ENCODE results near the gene LRPPRC. TPM values are rescaled to one million over a fixed set of nuclear protein-coding genes. Genes with fewer than 3 reads are reported as not detected.

Gene LRPPRC
- total and polyA plus RNA-seq, 2 experiments from 2014 or later: 39.5 to 71.9 TPM

DNA sequence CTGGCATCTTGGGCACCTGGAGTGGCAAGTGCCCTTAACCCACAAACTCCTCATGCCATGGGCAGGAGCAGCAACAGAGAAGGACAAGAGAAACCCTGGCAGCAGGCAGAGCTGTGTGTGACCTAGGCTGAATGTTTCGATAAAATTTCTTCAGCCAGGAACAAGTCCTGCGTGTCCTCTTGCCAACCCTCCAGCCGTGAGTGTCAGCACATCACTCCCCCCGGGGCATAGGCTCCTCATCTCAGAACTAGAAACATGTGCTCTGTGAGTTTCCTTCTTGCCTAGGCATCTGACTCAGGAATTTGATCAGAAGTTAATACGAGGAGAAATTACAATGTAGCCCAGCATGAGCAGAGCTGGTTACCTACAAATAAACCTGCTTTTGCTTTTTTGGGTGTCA lies 154.8 kb downstream of the LRPPRC start:
- H3K9me3 ChIP-seq (ENCODE audit: low read depth): no peaks in the 10 kb centered on the region
- no peak overlapping the region for H3K4me3 ChIP-seq
- no peaks in the 10 kb centered on the region for H3K27me3 ChIP-seq
- TF ChIP-seq, protein P1, sequence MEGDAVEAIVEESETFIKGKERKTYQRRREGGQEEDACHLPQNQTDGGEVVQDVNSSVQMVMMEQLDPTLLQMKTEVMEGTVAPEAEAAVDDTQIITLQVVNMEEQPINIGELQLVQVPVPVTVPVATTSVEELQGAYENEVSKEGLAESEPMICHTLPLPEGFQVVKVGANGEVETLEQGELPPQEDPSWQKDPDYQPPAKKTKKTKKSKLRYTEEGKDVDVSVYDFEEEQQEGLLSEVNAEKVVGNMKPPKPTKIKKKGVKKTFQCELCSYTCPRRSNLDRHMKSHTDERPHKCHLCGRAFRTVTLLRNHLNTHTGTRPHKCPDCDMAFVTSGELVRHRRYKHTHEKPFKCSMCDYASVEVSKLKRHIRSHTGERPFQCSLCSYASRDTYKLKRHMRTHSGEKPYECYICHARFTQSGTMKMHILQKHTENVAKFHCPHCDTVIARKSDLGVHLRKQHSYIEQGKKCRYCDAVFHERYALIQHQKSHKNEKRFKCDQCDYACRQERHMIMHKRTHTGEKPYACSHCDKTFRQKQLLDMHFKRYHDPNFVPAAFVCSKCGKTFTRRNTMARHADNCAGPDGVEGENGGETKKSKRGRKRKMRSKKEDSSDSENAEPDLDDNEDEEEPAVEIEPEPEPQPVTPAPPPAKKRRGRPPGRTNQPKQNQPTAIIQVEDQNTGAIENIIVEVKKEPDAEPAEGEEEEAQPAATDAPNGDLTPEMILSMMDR (IDR thresholded peaks at IDR 0.05; ENCODE audit: low read depth, low read length): no peak
- no peaks in the 10 kb centered on the region for H3K36me3 ChIP-seq
- no peak for DNase-seq (ENCODE audit: low read depth in 1 of 2, low spot score in 1 of 2)
- H3K27ac ChIP-seq: no peak overlapping the region
- H3K4me1 ChIP-seq (ENCODE audit: low read depth): no peaks in the 10 kb centered on the region

DNA sequence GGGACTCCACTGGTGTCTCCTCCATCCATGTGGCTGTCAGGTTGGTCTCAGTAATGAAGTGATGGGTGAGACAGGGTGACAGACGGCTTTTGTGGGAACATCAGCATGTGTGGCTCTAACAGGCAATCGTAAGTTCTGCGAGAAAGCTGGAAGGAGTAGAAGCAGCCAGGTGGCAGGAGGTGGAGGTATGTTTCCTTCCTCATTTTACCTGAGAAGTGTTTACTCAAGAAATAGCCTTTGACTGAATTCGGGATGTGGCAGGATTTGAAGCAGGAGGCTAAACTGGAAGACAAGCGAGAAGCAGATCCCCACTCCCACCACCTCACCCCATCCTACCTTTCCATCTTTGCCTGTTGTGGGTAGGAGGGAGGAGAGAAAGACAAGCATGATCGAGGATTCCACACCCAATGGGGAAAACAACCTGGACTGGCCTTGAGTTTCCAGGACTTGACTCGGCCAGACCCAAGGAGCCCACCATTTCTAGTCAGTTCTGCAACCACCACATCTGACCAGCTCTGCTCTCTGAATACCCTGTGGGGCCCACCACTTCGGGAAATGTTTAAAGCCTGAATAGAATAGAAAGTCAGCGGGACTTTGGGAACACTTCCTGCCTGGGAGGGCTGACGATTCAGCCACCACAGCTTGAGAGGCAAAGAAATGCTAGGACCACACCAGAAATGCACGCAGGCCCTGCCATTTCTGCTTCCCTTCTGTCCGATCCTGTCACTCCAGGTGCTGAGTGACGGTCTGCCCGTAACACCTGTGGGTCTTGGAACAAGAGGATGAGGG lies 155.8 kb downstream of the LRPPRC start:
- H3K4me1 ChIP-seq (ENCODE audit: low read depth): no peaks in the 10 kb centered on the region
- no peaks in the 10 kb centered on the region for H3K9me3 ChIP-seq (ENCODE audit: low read depth)
- H3K4me3 ChIP-seq: no peak overlapping the region
- no peak for DNase-seq (ENCODE audit: low read depth in 1 of 2, low spot score in 1 of 2)
- no peaks in the 10 kb centered on the region for H3K36me3 ChIP-seq
- no peaks in the 10 kb centered on the region for H3K27me3 ChIP-seq
- H3K27ac ChIP-seq: no peak overlapping the region
- TF ChIP-seq, protein P1 (IDR thresholded peaks at IDR 0.05; ENCODE audit: low read depth, low read length): no peak

DNA sequence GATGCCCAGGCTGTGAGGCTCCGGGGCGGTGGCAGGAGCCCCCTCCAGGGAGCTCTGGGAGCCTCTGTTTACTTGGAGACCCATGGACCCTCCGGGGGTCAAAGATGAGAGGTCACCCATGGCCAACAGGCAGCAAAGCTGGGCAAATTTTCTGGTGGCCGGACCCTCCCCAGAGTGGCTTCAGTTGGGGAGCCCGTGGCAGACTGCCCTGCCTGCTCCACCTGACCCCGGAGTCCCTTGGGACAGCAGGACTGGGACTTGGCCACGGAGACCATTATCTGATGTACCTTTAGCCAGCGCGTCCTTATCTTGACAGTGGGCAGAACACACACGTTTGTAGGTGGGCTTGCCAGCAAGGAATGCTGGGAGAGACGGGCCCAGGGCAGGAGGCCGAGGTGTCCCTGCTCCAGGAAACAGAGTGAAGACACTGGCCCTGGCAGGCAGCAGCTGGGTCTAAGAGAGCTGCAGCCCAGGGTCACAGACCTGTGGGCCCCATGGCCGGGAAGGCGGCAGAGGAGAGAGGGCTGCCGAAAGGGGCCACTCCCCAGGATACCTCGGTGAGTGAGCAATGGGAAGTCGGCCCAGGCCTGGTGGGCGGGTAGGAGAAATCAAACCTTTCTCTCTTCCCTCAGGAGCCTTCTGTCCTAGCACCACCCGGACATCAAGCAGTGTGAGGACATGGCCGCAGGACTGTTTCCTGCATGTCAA lies 157.1 kb downstream of the LRPPRC start, which contains the start of the genes ABCG5 and ABCG8:
ABCG5 (minus strand) TSS at position 280 of the 708 bp plus-strand sequence; CDS start at position 120, 160 bp downstream.
ABCG8 (plus strand) TSS at position 412 of the 708 bp plus-strand sequence; CDS start at position 495, 83 bp downstream.
- Histone ChIP-seq H3K9me3 (ENCODE audit: low read depth) (no peaks in the 10 kb centered on the region), H3K27ac (no peak within 1 kb of the TSS), H3K36me3 (no peaks in the 10 kb centered on the region), H3K4me3 (no peak within 1 kb of the TSS), H3K4me1 (ENCODE audit: low read depth) (no peaks in the 10 kb centered on the region), H3K27me3 (no peaks in the 10 kb centered on the region)
- TF ChIP-seq, protein P1 (IDR thresholded peaks at IDR 0.05; ENCODE audit: low read depth, low read length): no peak
- no peak for DNase-seq (ENCODE audit: low read depth in 1 of 2, low spot score in 1 of 2)

GRCh38 chr2:43837831-43838559 lies 157.8 kb downstream of the LRPPRC start:
- Histone ChIP-seq H3K27ac (no peak overlapping the region), H3K4me1 (ENCODE audit: low read depth) (no peaks in the 10 kb centered on the region), H3K36me3 (no peaks in the 10 kb centered on the region), H3K9me3 (ENCODE audit: low read depth) (no peaks in the 10 kb centered on the region), H3K27me3 (no peaks in the 10 kb centered on the region), H3K4me3 (no peak overlapping the region)
- no peak for DNase-seq (ENCODE audit: low read depth in 1 of 2, low spot score in 1 of 2)
- TF ChIP-seq, protein P1 (IDR thresholded peaks at IDR 0.05; ENCODE audit: low read depth, low read length): no peak

DNA sequence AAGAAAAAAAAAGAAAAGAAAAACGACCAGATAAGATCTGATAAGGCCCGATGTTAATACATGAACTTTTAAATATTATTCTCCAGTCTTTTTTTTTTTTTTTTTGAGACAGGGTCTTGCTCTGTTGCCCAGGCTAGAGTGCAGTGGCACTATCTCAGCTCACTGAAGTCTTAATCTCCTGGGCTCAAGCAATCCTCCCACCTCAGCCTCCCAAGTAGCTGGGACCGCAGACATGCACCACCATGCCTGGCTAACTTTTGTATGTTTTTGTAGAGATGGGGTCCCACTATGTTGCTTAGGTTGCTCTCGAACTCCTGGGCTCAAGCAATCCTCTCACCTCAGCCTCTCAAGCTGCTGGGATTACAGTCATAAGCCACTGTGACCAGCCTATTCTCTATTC lies 158.8 kb downstream of the LRPPRC start:
- Histone ChIP-seq H3K27ac (no peak overlapping the region), H3K4me3 (no peak overlapping the region), H3K27me3 (no peaks in the 10 kb centered on the region), H3K36me3 (no peaks in the 10 kb centered on the region), H3K4me1 (ENCODE audit: low read depth) (no peaks in the 10 kb centered on the region), H3K9me3 (ENCODE audit: low read depth) (no peaks in the 10 kb centered on the region)
- TF ChIP-seq, protein P1 (IDR thresholded peaks at IDR 0.05; ENCODE audit: low read depth, low read length): no peak
- DNase-seq (ENCODE audit: low read depth in 1 of 2, low spot score in 1 of 2): no peak

All from cardiac muscle cell (in vitro differentiated cells and primary cell).